HG02870 (cell line): ENCODE measurements around the gene MAN2A2.
"Not testable (repeated sequence)": the region's sequence is repeated elsewhere in the genome, so short reads cannot be mapped to it uniquely, and the experiment has no call there.

ENCODE experiments used
- ATAC-seq: cut with Tn5 transposase; IDR thresholded peaks from one replicate; pipeline ENCODE4 v1.9.1; 2021; ENCODE audit warnings: mild to moderate bottlenecking, moderate library complexity; ENCODE audit not compliant: unreplicated experiment

Gene MAN2A2

GRCh38 chr15:90902040-90902839, 862 bp upstream of the MAN2A2 start:
- peak; percentile 62 for ATAC-seq

GRCh38 chr15:90903733-90904536, 833 bp downstream of the MAN2A2 start:
- ATAC-seq = no peak

GRCh38 chr15:90904746-90905145, 1.6 kb downstream of the MAN2A2 start:
- ATAC-seq = no peak

- no peak for ATAC-seq
These were observed 2.4 kb downstream of the MAN2A2 start for GRCh38 chr15:90905306-90906180.

GRCh38 chr15:90906181-90906849, 3.2 kb downstream of the MAN2A2 start:
- no peak for ATAC-seq

- no peak for ATAC-seq
These were observed 4.1 kb downstream of the MAN2A2 start for GRCh38 chr15:90907051-90907660.

- ATAC-seq = no peak
These were observed 4.9 kb downstream of the MAN2A2 start for GRCh38 chr15:90907838-90908507.

- ATAC-seq = not testable (repeated sequence)
These were observed 6.3 kb downstream of the MAN2A2 start for GRCh38 chr15:90909449-90909848.

GRCh38 chr15:90909976-90910375, 6.9 kb downstream of the MAN2A2 start:
- ATAC-seq = no peak

GRCh38 chr15:90910441-90911301, 7.6 kb downstream of the MAN2A2 start:
- ATAC-seq = no peak

- no peak for ATAC-seq
These were observed 8.2 kb downstream of the MAN2A2 start for GRCh38 chr15:90911302-90911623.

GRCh38 chr15:90911906-90912769, 9.0 kb downstream of the MAN2A2 start:
- no peak for ATAC-seq

GRCh38 chr15:90912770-90913075, 9.6 kb downstream of the MAN2A2 start:
- no peak for ATAC-seq

- ATAC-seq = no peak
These were observed 10.4 kb downstream of the MAN2A2 start for GRCh38 chr15:90913398-90913944.

- no peak for ATAC-seq
These were observed 11.4 kb downstream of the MAN2A2 start for GRCh38 chr15:90914305-90915080.

GRCh38 chr15:90915216-90915807, 12.2 kb downstream of the MAN2A2 start:
- ATAC-seq = no peak
